Measurements from ENCODE around the gene QARS1. TPM values are rescaled to one million over a fixed set of nuclear protein-coding genes. Genes with fewer than 3 reads are reported as not detected.

The QARS1 gene
- total RNA-seq, 4 donors from 2014 or later, result 403 to 873 (median 447) TPM

GRCh38 chr3:49140080-49140479 is 35.5 kb upstream of the QARS1 start:
- DNase-seq, result no peak
- Histone ChIP-seq H3K9me3 (no peaks in the 10 kb centered on the region), H3K4me3 (no peak overlapping the region), H3K27ac (no peak overlapping the region), H3K4me1 (no peaks in the 10 kb centered on the region), H3K27me3 (peaks cover 4% of the 10 kb centered on the region), H3K36me3 (no peaks in the 10 kb centered on the region)
- intact Hi-C loops (cut with DNase I; ENCODE audit: low total_unique reads) (no loop called here), in situ Hi-C loops (cut with MboI; ENCODE audit: low pct_ligation_motif_present in 1 of 4, low pct_unique_long_range_greater_than_20kb in 1 of 4, low sequenced_read_pairs in 3 of 4) (no loop called here)
- WGBS, 2 donors (ENCODE audit: low coverage in 1 of 2), result 66 to 100% methylated on average over 1 to 3 of the region's 3 CpGs
- TF ChIP-seq EP300 (IDR thresholded peaks at IDR 0.05; ENCODE audit: low read depth), result no peak
- TF ChIP-seq CTCF (IDR thresholded peaks at IDR 0.05), result no peak
- no peak for TF ChIP-seq POLR2A (IDR thresholded peaks at IDR 0.05)
- no peak for TF ChIP-seq POLR2AphosphoS5 (IDR thresholded peaks at IDR 0.05)

GRCh38 chr3:49135499-49135898 is 30.9 kb upstream of the QARS1 start:
- 76% methylated on average over 4 of the region's 4 CpGs; no CpG with 5 or more reads in 1 of the 2 donors for WGBS, 2 donors (ENCODE audit: low coverage in 1 of 2)
- Histone ChIP-seq H3K4me1 (peaks cover 9 to 34% (median 21%) of the 10 kb centered on the region in 4 donors), H3K27me3 (peaks cover 4% of the 10 kb centered on the region), H3K36me3 (no peaks in the 10 kb centered on the region), H3K4me3 (no peak overlapping the region), H3K27ac (no peak overlapping the region), H3K9me3 (no peaks in the 10 kb centered on the region)
- no peak for DNase-seq
- in situ Hi-C loops (cut with MboI; ENCODE audit: low pct_ligation_motif_present in 1 of 4, low pct_unique_long_range_greater_than_20kb in 1 of 4, low sequenced_read_pairs in 3 of 4) (no loop called here), intact Hi-C loops (cut with DNase I; ENCODE audit: low total_unique reads) (no loop called here)
- TF ChIP-seq CTCF (IDR thresholded peaks at IDR 0.05), result no peak
- no peak for TF ChIP-seq POLR2AphosphoS5 (IDR thresholded peaks at IDR 0.05)
- TF ChIP-seq EP300 (IDR thresholded peaks at IDR 0.05; ENCODE audit: low read depth), result no peak
- TF ChIP-seq POLR2A (IDR thresholded peaks at IDR 0.05), result no peak

- H3K27me3 ChIP-seq, result peaks cover 2% of the 10 kb centered on the region
- TF ChIP-seq EP300 (IDR thresholded peaks at IDR 0.05; ENCODE audit: low read depth), result no peak
- no peak for TF ChIP-seq CTCF (IDR thresholded peaks at IDR 0.05)
- no peak for TF ChIP-seq POLR2AphosphoS5 (IDR thresholded peaks at IDR 0.05)
- TF ChIP-seq POLR2A (IDR thresholded peaks at IDR 0.05), result no peak
- WGBS, 2 donors (ENCODE audit: low coverage in 1 of 2), result 62% methylated on average over 3 of the region's 3 CpGs; no CpG with 5 or more reads in 1 of the 2 donors
- DNase-seq, result no peak
- peaks cover 9 to 38% (median 21%) of the 10 kb centered on the region in 4 donors for H3K4me1 ChIP-seq
- intact Hi-C loops (cut with DNase I; ENCODE audit: low total_unique reads), result loop anchor here (5.0 kb wide), 1 partner anchor 42 kb away; the partner anchor contains the start of gene QRICH1
- in situ Hi-C loops (cut with MboI; ENCODE audit: low pct_ligation_motif_present in 1 of 4, low pct_unique_long_range_greater_than_20kb in 1 of 4, low sequenced_read_pairs in 3 of 4), result no loop called here
- H3K4me3 ChIP-seq, result no peak overlapping the region
- H3K36me3 ChIP-seq, result no peaks in the 10 kb centered on the region
- H3K9me3 ChIP-seq, result no peaks in the 10 kb centered on the region
- peak overlapping the region in 3 of 4 donors; percentile 3 to 93 (median 84) for H3K27ac ChIP-seq
Measured at GRCh38 chr3:49134471-49135265, 30.1 kb upstream of the QARS1 start.

GRCh38 chr3:49133226-49133951 is 28.8 kb upstream of the QARS1 start:
- intact Hi-C loops (cut with DNase I; ENCODE audit: low total_unique reads), result loop anchor here (5.0 kb wide), 1 partner anchor 41 kb away; the partner anchor contains the start of gene QRICH1
- in situ Hi-C loops (cut with MboI; ENCODE audit: low pct_ligation_motif_present in 1 of 4, low pct_unique_long_range_greater_than_20kb in 1 of 4, low sequenced_read_pairs in 3 of 4), result no loop called here
- WGBS, 2 donors (ENCODE audit: low coverage in 1 of 2), result 4% methylated on average over 30 of the region's 30 CpGs; no CpG with 5 or more reads in 1 of the 2 donors

More at GRCh38 chr3:49133226-49133951, 28.8 kb upstream of the QARS1 start:
- Histone ChIP-seq H3K4me3 (peak overlapping the region; percentile 51 to 61 (median 52)), H3K27me3 (no peaks in the 10 kb centered on the region), H3K9me3 (no peaks in the 10 kb centered on the region), H3K36me3 (no peaks in the 10 kb centered on the region), H3K4me1 (peaks cover 9 to 38% (median 21%) of the 10 kb centered on the region in 4 donors), H3K27ac (peak overlapping the region; percentile 84 to 93 (median 88))
- peak; percentile 88 for DNase-seq
- TF ChIP-seq EP300 (IDR thresholded peaks at IDR 0.05; ENCODE audit: low read depth) (no peak), POLR2AphosphoS5 (IDR thresholded peaks at IDR 0.05) (peak in 1 of 3 donors; percentile 17), POLR2A (IDR thresholded peaks at IDR 0.05) (no peak), CTCF (IDR thresholded peaks at IDR 0.05) (no peak)

Measured in transverse colon (tissue), 4 donors.